C1 segment of cervical spinal cord (tissue), 14 donors: ENCODE data around the gene CCDC138.

Source experiments
- DNase-seq, 14 donors: peaks; one replicate each; lab custom pipeline; 2025; lab: John Stamatoyannopoulos, UW

CCDC138 gene

GRCh38 chr2:108893277-108893676, 106.7 kb downstream of the CCDC138 start:
- DNase-seq = no peak

GRCh38 chr2:108894766-108895165, 108.2 kb downstream of the CCDC138 start:
- DNase-seq = no peak

- no peak for DNase-seq
These were observed 108.6 kb downstream of the CCDC138 start for GRCh38 chr2:108895188-108895587.

GRCh38 chr2:108896741-108897140, 110.2 kb downstream of the CCDC138 start:
- no peak for DNase-seq

GRCh38 chr2:108898315-108899082, 111.9 kb downstream of the CCDC138 start:
- DNase-seq = no peak

GRCh38 chr2:108904680-108905079, 118.1 kb downstream of the CCDC138 start:
- DNase-seq = no peak

- no peak for DNase-seq
These were observed 118.6 kb downstream of the CCDC138 start for GRCh38 chr2:108905176-108905575.

GRCh38 chr2:108905906-108906305, 119.3 kb downstream of the CCDC138 start:
- no peak for DNase-seq

- no peak for DNase-seq
These were observed 120.0 kb downstream of the CCDC138 start for GRCh38 chr2:108906403-108907077.

- no peak for DNase-seq
These were observed 121.5 kb downstream of the CCDC138 start for GRCh38 chr2:108907822-108908712.

- no peak for DNase-seq
These were observed 122.1 kb downstream of the CCDC138 start for GRCh38 chr2:108908713-108909070.

GRCh38 chr2:108909275-108909823, 122.8 kb downstream of the CCDC138 start:
- DNase-seq = no peak

GRCh38 chr2:108910011-108910431, 123.5 kb downstream of the CCDC138 start:
- no peak for DNase-seq

- DNase-seq = no peak
These were observed 124.2 kb downstream of the CCDC138 start for GRCh38 chr2:108910541-108911396.

GRCh38 chr2:108911401-108911800, 124.8 kb downstream of the CCDC138 start:
- no peak for DNase-seq

- DNase-seq = no peak
These were observed 125.4 kb downstream of the CCDC138 start for GRCh38 chr2:108911807-108912628.

- DNase-seq = no peak
These were observed 126.0 kb downstream of the CCDC138 start for GRCh38 chr2:108912629-108912902.

- DNase-seq = no peak
These were observed 129.7 kb downstream of the CCDC138 start for GRCh38 chr2:108916122-108916795.

- DNase-seq = peak in 3 of 14 donors; percentile 9 to 29 (median 12)
These were observed 130.3 kb downstream of the CCDC138 start for GRCh38 chr2:108916796-108917421.
